H1 (cell line): ENCODE results near the gene FAM53B. TPM values are rescaled to one million over a fixed set of nuclear protein-coding genes. Genes with fewer than 3 reads are reported as not detected.

Experiments used
- CTCF ChIA-PET: fragments of 300-600 bp; sonication (Branson Sonifier 250); formaldehyde crosslinking; loops from one replicate; lab custom pipeline; 2021; ENCODE audit not compliant: partially characterized antibody; lab: Charles Lee
- POLR2A ChIA-PET: fragments of 300-600 bp; sonication (Branson Sonifier 250); formaldehyde crosslinking; loops from one replicate; lab custom pipeline; 2021; ENCODE audit warnings: inconsistent platforms; ENCODE audit not compliant: partially characterized antibody; lab: Charles Lee
- DNase-seq, 2 experiments: peaks; one replicate each; pipeline versions ENCODE4 v3.0.0 to v3.0.0-alpha.2; 2010 to 2022; ENCODE audit warnings: low spot score in 2 of 2, low read depth in 1 of 2, mixed read lengths in 1 of 2
- FAIRE-seq: peaks from 2 replicates; lab custom pipeline; 2011; peaks lifted over from hg19 to GRCh38; lab: Jason Lieb, UNC
- H2AFZ ChIP-seq: 2 replicates; pipeline ENCODE4 v1.8.1; 2012; ENCODE audit warnings: low read length, inconsistent platforms
- H2AK5ac ChIP-seq: 2 replicates; pipeline ENCODE4 v1.6.1; 2013; ENCODE audit warnings: low read depth, low read length
- H2BK120ac ChIP-seq: replicated peaks from 2 replicates; pipeline ENCODE3; 2013; ENCODE audit warnings: low read depth, low read length, inconsistent platforms
- H2BK12ac ChIP-seq: 2 replicates; pipeline ENCODE4 v1.6.1; 2013; ENCODE audit warnings: low read depth, low read length
- H2BK15ac ChIP-seq: 2 replicates; pipeline ENCODE4 v1.6.1; 2013; ENCODE audit warnings: low read length
- H2BK20ac ChIP-seq: 2 replicates; pipeline ENCODE4 v1.6.1; 2013; ENCODE audit warnings: low read length
- H2BK5ac ChIP-seq: 2 replicates; pipeline ENCODE4 v1.6.1; 2013; ENCODE audit warnings: low read depth, low read length
- H3K14ac ChIP-seq: 2 replicates; pipeline ENCODE4 v1.6.1; 2013; ENCODE audit warnings: inconsistent platforms; ENCODE audit not compliant: insufficient read length
- H3K18ac ChIP-seq: 2 replicates; pipeline ENCODE4 v1.6.1; 2013; ENCODE audit warnings: low read length; ENCODE audit errors: extremely low read depth
- H3K23ac ChIP-seq: 2 replicates; pipeline ENCODE4 v1.6.1; 2013; ENCODE audit warnings: inconsistent platforms; ENCODE audit not compliant: insufficient read length
- H3K23me2 ChIP-seq: 2 replicates; pipeline ENCODE4 v1.6.1; 2013; ENCODE audit warnings: low read depth, low read length
- H3K27ac ChIP-seq: 2 replicates; pipeline ENCODE4 v1.6.1; 2011; ENCODE audit warnings: low read depth, low read length, inconsistent platforms
- H3K27me3 ChIP-seq, 4 experiments: replicated peaks in 1 of 4; 1 replicate in 1 of 4; 2 replicates in 3 of 4; pipeline versions ENCODE4 v1.6.1 to v1.8.1; 2011 to 2013; ENCODE audit warnings: low read length in 3 of 4, mild to moderate bottlenecking in 3 of 4, inconsistent platforms in 2 of 4, mixed read lengths in 2 of 4, moderate library complexity in 1 of 4; ENCODE audit not compliant: control insufficient read depth in 3 of 4, insufficient read depth in 3 of 4; ENCODE audit errors: extremely low read depth in 1 of 4
- H3K36me3 ChIP-seq, 4 experiments: 2 replicates each; pipeline versions ENCODE4 v1.6.1 to v1.8.1; 2011 to 2013; ENCODE audit warnings: mild to moderate bottlenecking in 4 of 4, low read length in 3 of 4, moderate library complexity in 2 of 4, control low read depth in 1 of 4, inconsistent platforms in 1 of 4; ENCODE audit not compliant: insufficient read depth in 4 of 4, control insufficient read depth in 2 of 4
- H3K4ac ChIP-seq: replicated peaks from 2 replicates; pipeline ENCODE3; 2013; ENCODE audit warnings: low read length, low read depth, mixed read lengths, inconsistent platforms; ENCODE audit not compliant: insufficient read length
- H3K4me1 ChIP-seq, 4 experiments: replicated peaks in 1 of 4; 1 replicate in 1 of 4; 2 replicates in 3 of 4; pipeline versions ENCODE4 v1.6.1 to v1.8.1; 2011 to 2013; ENCODE audit warnings: low read length in 3 of 4, inconsistent platforms in 2 of 4, mixed read lengths in 1 of 4; ENCODE audit not compliant: insufficient read depth in 4 of 4, control insufficient read depth in 3 of 4
- H3K4me2 ChIP-seq, 2 experiments: 2 replicates each; pipeline versions ENCODE4 v1.6.1 to v1.8.1; 2011 to 2013; ENCODE audit warnings: low read depth in 2 of 2, low read length in 2 of 2, control low read depth in 1 of 2, inconsistent platforms in 1 of 2, mild to moderate bottlenecking in 1 of 2; ENCODE audit not compliant: insufficient read depth in 1 of 2
- H3K4me3 ChIP-seq, 4 experiments: fragments of 200-600, 300-600 bp in 1 of 4; sonication (generic), shearing (Covaris generic), sonication (Bioruptor Twin) in 1 of 4; 2 replicates each; pipeline versions ENCODE4 v1.5.1 to v1.8.1; 2011 to 2016; ENCODE audit warnings: low read length in 4 of 4, low read depth in 3 of 4, control low read depth in 2 of 4, inconsistent platforms in 2 of 4, mild to moderate bottlenecking in 2 of 4, mixed read lengths in 1 of 4, moderate library complexity in 1 of 4; ENCODE audit not compliant: insufficient read depth in 2 of 4; ENCODE audit errors: extremely low read depth in 1 of 4
- H3K56ac ChIP-seq: replicated peaks from 2 replicates; pipeline ENCODE3; 2013; ENCODE audit warnings: low read depth, mild to moderate bottlenecking, mixed read lengths, low read length, inconsistent platforms; ENCODE audit not compliant: insufficient read length
- H3K79me1 ChIP-seq: 2 replicates; pipeline ENCODE4 v1.6.1; 2013; ENCODE audit warnings: low read depth, low read length, control low read depth
- H3K79me2 ChIP-seq, 2 experiments: 2 replicates each; pipeline versions ENCODE4 v1.6.1 to v1.8.1; 2012 to 2013; ENCODE audit warnings: low read length in 2 of 2, mild to moderate bottlenecking in 2 of 2, inconsistent platforms in 1 of 2; ENCODE audit not compliant: insufficient read depth in 2 of 2, control insufficient read depth in 1 of 2
- H3K9ac ChIP-seq, 4 experiments: replicated peaks in 1 of 4; 1 replicate in 1 of 4; 2 replicates in 3 of 4; pipeline versions ENCODE4 v1.6.1 to v1.8.1; 2011 to 2013; ENCODE audit warnings: low read depth in 3 of 4, low read length in 3 of 4, control low read depth in 2 of 4, mild to moderate bottlenecking in 2 of 4, moderate library complexity in 2 of 4, inconsistent platforms in 1 of 4; ENCODE audit errors: extremely low read depth in 1 of 4
- H3K9me3 ChIP-seq, 2 experiments: 2 replicates each; pipeline versions ENCODE4 v1.6.1 to v1.8.1; 2012 to 2013; ENCODE audit warnings: mild to moderate bottlenecking in 2 of 2, moderate library complexity in 2 of 2, control low read depth in 1 of 2, inconsistent platforms in 1 of 2, low read depth in 1 of 2, low read length in 1 of 2, mixed read lengths in 1 of 2; ENCODE audit not compliant: insufficient read depth in 2 of 2
- H4K20me1 ChIP-seq, 2 experiments: replicated peaks in 1 of 2; 2 replicates each; pipeline versions ENCODE3 to v1.8.1; 2011 to 2013; ENCODE audit warnings: inconsistent platforms in 2 of 2, low read length in 2 of 2, mild to moderate bottlenecking in 1 of 2; ENCODE audit not compliant: insufficient read depth in 2 of 2, control insufficient read depth in 1 of 2
- H4K5ac ChIP-seq: 2 replicates; pipeline ENCODE4 v1.6.1; 2013; ENCODE audit warnings: low read length, low read depth, mixed read lengths, inconsistent platforms; ENCODE audit not compliant: insufficient read length
- H4K8ac ChIP-seq: 2 replicates; pipeline ENCODE4 v1.8.0; 2013; ENCODE audit warnings: mild to moderate bottlenecking, moderate library complexity, low read length, inconsistent platforms; ENCODE audit not compliant: insufficient read depth; ENCODE audit errors: extremely low read depth
- H4K91ac ChIP-seq: replicated peaks from 2 replicates; pipeline ENCODE3; 2013; ENCODE audit warnings: low read length, mixed read lengths, inconsistent platforms; ENCODE audit not compliant: insufficient read length
- BCL11A ChIP-seq, 2 experiments: IDR thresholded peaks; one replicate each; pipeline ENCODE4 v1.6.1; 2011; ENCODE audit warnings: low read depth in 2 of 2, low read length in 2 of 2, mild to moderate bottlenecking in 2 of 2
- CTBP2 ChIP-seq: IDR thresholded peaks from 2 replicates; pipeline ENCODE4 v1.7.0; 2011; ENCODE audit warnings: borderline replicate concordance, mild to moderate bottlenecking, moderate library complexity, mixed read lengths, low read length; ENCODE audit not compliant: insufficient read depth, insufficient read length
- JUND ChIP-seq: IDR thresholded peaks from 2 replicates; pipeline ENCODE4 v1.6.1; 2011; ENCODE audit warnings: mild to moderate bottlenecking, improper control_type of control experiment, low read length
- POLR2AphosphoS5 ChIP-seq: IDR thresholded peaks from 2 replicates; pipeline ENCODE4 v1.6.1; 2011; ENCODE audit warnings: low read depth, low read length
- RBBP5 ChIP-seq: IDR thresholded peaks from 2 replicates; pipeline ENCODE4 v1.7.1; 2012; ENCODE audit warnings: low read depth, mild to moderate bottlenecking, inconsistent platforms, low read length, moderate library complexity, borderline replicate concordance
- ZNF274 ChIP-seq: IDR thresholded peaks from 2 replicates; pipeline ENCODE4 v1.7.0; 2012; ENCODE audit warnings: low read length, borderline replicate concordance; ENCODE audit errors: extremely low read depth
- WGBS, 2 experiments: shearing (Covaris generic) in 1 of 2; methylation state at CpG; one replicate each; pipeline versions ENCODE4 v1.1.6 to v1.1.7; 2013 to 2015; ENCODE audit warnings: low lambda C conversion rate in 2 of 2, mixed read lengths in 2 of 2, inconsistent platforms in 1 of 2, low coverage in 1 of 2, missing lambda C conversion rate in 1 of 2; ENCODE audit not compliant: insufficient replicate concordance in 2 of 2, insufficient coverage in 1 of 2, insufficient read length in 1 of 2; ENCODE audit errors: extremely low coverage in 1 of 2, missing lambda C conversion rate in 1 of 2; 5-methylcytosine and 5-hydroxymethylcytosine counted together
- polyA plus RNA-seq, 7 experiments: library from polyadenylated mRNA; depleted of rRNA in 3 of 7; stranded (reverse) in 5 of 7; unstranded in 2 of 7; fragments of >200 nt in 5 of 7; fragments of 200-250 nt in 2 of 7; gene quantifications; 1 replicate in 5 of 7; 2 replicates in 1 of 7; 4 replicates in 1 of 7; pipeline versions ENCODE4 v1.2.1 to v1.2.3, GENCODE V29; 2011 to 2013; ENCODE audit warnings: missing spikeins in 2 of 7, mixed read lengths in 2 of 7
- total RNA-seq: library from RNA; stranded (reverse); fragmentation: NEBNext Ultra II Directional; extraction: Animal tissue kit (Norgen Biotek cat#: 25700); gene quantifications from 2 replicates; pipeline ENCODE4 v1.2.1, GENCODE V29; 2021

The FAM53B gene
- total and polyA plus RNA-seq, 2 of the 8 experiments (the other 6 are each of a cell fraction or from before 2014, with no cell fraction given) = 5.3 to 14.4 TPM

DNA sequence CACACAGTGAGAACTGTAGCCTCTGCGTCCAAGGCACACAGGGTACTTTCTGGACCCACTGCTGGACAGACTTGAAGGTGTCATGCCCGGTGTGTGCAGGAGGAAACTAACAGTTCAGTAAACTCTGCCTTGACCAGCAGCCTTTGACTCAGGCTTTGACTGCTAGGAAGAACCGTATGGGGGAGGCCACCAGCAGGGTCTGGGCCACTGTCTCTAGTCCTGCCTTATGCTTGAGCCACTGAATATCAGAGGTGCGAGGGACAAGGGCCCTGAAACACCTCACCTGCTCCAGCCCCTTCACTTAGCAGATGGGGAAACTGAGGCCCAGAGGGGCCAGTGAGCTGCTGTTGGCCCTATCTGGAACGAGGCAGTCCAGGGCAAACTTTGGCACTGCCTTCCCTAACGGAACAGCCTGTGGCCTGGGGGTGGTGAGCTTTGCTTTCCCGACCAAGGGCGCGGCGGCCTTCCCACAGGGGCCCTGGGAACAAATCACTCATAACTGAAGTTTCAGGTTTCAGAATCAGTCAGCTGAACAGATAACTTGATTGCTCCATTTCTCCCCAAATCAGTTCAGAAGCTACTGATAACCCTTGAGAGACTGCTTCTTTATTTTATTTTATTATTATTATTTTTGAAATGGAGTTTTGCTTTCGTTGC is 130.0 kb downstream of the FAM53B start:
- H2AFZ ChIP-seq = no peak overlapping the region
- no peaks in the 10 kb centered on the region for H3K79me1 ChIP-seq
- DNase-seq = no peak
- no peak overlapping the region for H3K14ac ChIP-seq
- no peak overlapping the region for H2BK20ac ChIP-seq
- no peak overlapping the region for H2BK12ac ChIP-seq
- no peak overlapping the region for H3K23ac ChIP-seq
- no peak overlapping the region for H2AK5ac ChIP-seq
- peaks cover 0 to 12% of the 10 kb centered on the region in 2 experiments for H4K20me1 ChIP-seq
- no peak overlapping the region for H3K9ac ChIP-seq
- no peak overlapping the region for H3K4me3 ChIP-seq
- H3K36me3 ChIP-seq = no peaks in the 10 kb centered on the region; a peak in 2 of 8 replicates
- H2BK120ac ChIP-seq = no peak overlapping the region
- FAIRE-seq = no peak
- TF ChIP-seq CTBP2 (no peak), ZNF274 (no peak), RBBP5 (no peak), JUND (no peak), POLR2AphosphoS5 (no peak), BCL11A (IDR thresholded peaks at IDR 0.05; ENCODE audit: low read depth in 2 of 2, low read length in 2 of 2) (no peak)
- no peak overlapping the region for H3K27ac ChIP-seq
- H2BK15ac ChIP-seq = no peak overlapping the region
- no peak overlapping the region for H4K5ac ChIP-seq
- no peak overlapping the region; the same call in 1 of the 2 replicates for H4K8ac ChIP-seq
- no peaks in the 10 kb centered on the region for H3K9me3 ChIP-seq
- no peak overlapping the region for H3K56ac ChIP-seq
- no peaks in the 10 kb centered on the region; the same call in 1 of the 2 replicates for H3K23me2 ChIP-seq
- peak overlapping the region; percentile 10 for H4K91ac ChIP-seq
- 0 out of 2 replicates have a peak overlapping the region, but pooled peaks have one; percentile 49 for H2BK5ac ChIP-seq
- no peak overlapping the region for H3K18ac ChIP-seq
- H3K27me3 ChIP-seq = no peaks in the 10 kb centered on the region
- no peak overlapping the region for H3K4me2 ChIP-seq
- no peaks in the 10 kb centered on the region for H3K79me2 ChIP-seq
- H3K4ac ChIP-seq = no peak overlapping the region
- peaks cover 0 to 8% (median 2%) of the 10 kb centered on the region in 4 experiments; a peak in 4 of 7 replicates for H3K4me1 ChIP-seq
- CTCF ChIA-PET = interaction anchor here (0.6 to 3.7 kb wide), 8 partner anchors 10 to 538 kb away, joined by 3 to 14 read pairs (median 4); no protein-coding TSS in a partner anchor
- POLR2A ChIA-PET = interaction anchor here (1.1 kb wide), 1 partner anchor 14 kb away, joined by 5 read pairs; no protein-coding TSS in a partner anchor
- WGBS, 2 experiments = 72% methylated on average over 11 of the region's 11 CpGs; no CpG with 5 or more reads in 1 of the 2 experiments
